Psoas muscle (tissue), 8 donors: ENCODE results near the gene TMEM8B. TPM values are rescaled to one million over a fixed set of nuclear protein-coding genes. Genes with fewer than 3 reads are reported as not detected.
"Not testable (repeated sequence)": the region's sequence is repeated elsewhere in the genome, so short reads cannot be mapped to it uniquely, and the experiment has no call there.

ENCODE experiments used
- ATAC-seq, 4 donors: fragments of 200-7000 bp; cut with Tn5 transposase; one replicate each; pipeline ENCODE4 v1.9.1; 2020; ENCODE audit warnings: moderate library complexity in 3 of 4, mild to moderate bottlenecking in 2 of 4
- DNase-seq, 2 donors: peaks; one replicate each; pipeline ENCODE4 v3.0.0-alpha.2; 2020
- H3K27ac ChIP-seq: fragments of 200-600 bp; one replicate; pipeline ENCODE4 v1.8.0; 2022
- H3K27me3 ChIP-seq, 3 donors: fragments of 200-600 bp in 1 of 3; one replicate each; pipeline versions ENCODE4 v1.6.1 to v1.8.0; 2013 to 2022; ENCODE audit warnings: low read length in 2 of 3, mild to moderate bottlenecking in 2 of 3, moderate library complexity in 1 of 3; ENCODE audit not compliant: insufficient read depth in 3 of 3
- H3K36me3 ChIP-seq, 2 donors: fragments of 200-600 bp in 1 of 2; one replicate each; pipeline versions ENCODE4 v1.6.1 to v1.8.0; 2013 to 2022; ENCODE audit warnings: low read depth in 1 of 2, mild to moderate bottlenecking in 1 of 2, moderate library complexity in 1 of 2; ENCODE audit not compliant: insufficient read depth in 1 of 2
- H3K4me1 ChIP-seq: fragments of 200-600 bp; one replicate; pipeline ENCODE4 v1.8.0; 2022
- H3K4me3 ChIP-seq: fragments of 200-600 bp; one replicate; pipeline ENCODE4 v1.8.0; 2022; ENCODE audit warnings: mild to moderate bottlenecking
- H3K9me3 ChIP-seq: fragments of 200-600 bp; one replicate; pipeline ENCODE4 v1.8.0; 2022
- CTCF ChIP-seq: fragments of 200-600 bp; IDR thresholded peaks from one replicate; pipeline ENCODE4 v1.8.0; 2022; ENCODE audit warnings: antibody characterized with exemption
- WGBS, 3 donors: extraction: QIAGEN DNeasy Blood & Tissue Kit; methylation state at CpG; one replicate each; pipeline versions ENCODE4 v1.1.6 to v1.1.7; 2013; 5-methylcytosine and 5-hydroxymethylcytosine counted together
- intact Hi-C, 2 donors: fragments of 100-400 bp; cut with DNase I; formaldehyde crosslinking; loops; one replicate each; pipeline versions ENCODE4 v1.11.0 to v1.14.2; 2022
- polyA plus RNA-seq, 3 donors: library from polyadenylated mRNA; stranded (reverse); fragments of 200-250 nt; gene quantifications; one replicate each; pipeline ENCODE4 v1.2.3, GENCODE V29; 2013
- total RNA-seq, 4 donors: library from RNA; stranded (reverse); fragmentation: NEBNext Ultra II Directional in 2 of 4; extraction: Animal tissue kit (Norgen Biotek cat#: 25700) in 2 of 4; gene quantifications; one replicate each; pipeline versions ENCODE4 v1.2.1 to v1.2.4, GENCODE V29; 2021 to 2023
- donor health status: healthy with polysubstance abuse.
- donor health status: DM: no; HTN: no; CAD: no; lungs with moderate emphysema.
- donor health status: Bipolar disorder and iron deficiency.
- donor health status: healthy.
- donor health status: DM: yes; HTN: yes; CAD: no.
- donor health status: DM: no; HTN: no; CAD: no.
- donor health status: DM: no; HTN: no; CAD: no.
- donor health status: DM: yes; HTN: yes; CAD: no.

The TMEM8B gene
- total and polyA plus RNA-seq, 7 donors = 2.8 to 18.5 (median 8.9) TPM

- H3K9me3 ChIP-seq = no peaks in the 10 kb centered on the region
- no peak for TF ChIP-seq CTCF
- ATAC-seq = no peak
- no peaks in the 10 kb centered on the region for H3K27me3 ChIP-seq
- DNase-seq = no peak
- peak overlapping the region; percentile 49 for H3K4me3 ChIP-seq
- H3K4me1 ChIP-seq = peaks cover 6% of the 10 kb centered on the region
- 73 to 76% (median 74%) methylated on average over 10 of the region's 10 CpGs for WGBS, 3 donors
- no peak overlapping the region for H3K27ac ChIP-seq
- intact Hi-C loops = no loop called here
- no peaks in the 10 kb centered on the region for H3K36me3 ChIP-seq
Observed at GRCh38 chr9:35912791-35913400, 83.9 kb downstream of the TMEM8B start.

- DNase-seq, H3K9me3 ChIP-seq, H3K4me3 ChIP-seq, ATAC-seq, intact Hi-C loops, H3K36me3 ChIP-seq, H3K4me1 ChIP-seq, H3K27ac ChIP-seq, H3K27me3 ChIP-seq: not testable (repeated sequence)
Observed at GRCh38 chr9:35913429-35913828, 84.4 kb downstream of the TMEM8B start.

GRCh38 chr9:35914301-35914807 lies 85.3 kb downstream of the TMEM8B start:
- intact Hi-C loops = no loop called here
- Histone ChIP-seq H3K4me1 (no peaks in the 10 kb centered on the region), H3K27ac (peak overlapping the region; percentile 54), H3K4me3 (no peak overlapping the region), H3K27me3 (no peaks in the 10 kb centered on the region), H3K9me3 (no peaks in the 10 kb centered on the region), H3K36me3 (no peaks in the 10 kb centered on the region)
- peak; percentile 47 to 70 (median 58) for ATAC-seq
- WGBS, 3 donors = 27 to 36% (median 31%) methylated on average over 9 of the region's 9 CpGs
- TF ChIP-seq CTCF = no peak
- peak; percentile 49 to 78 for DNase-seq

Other genes starting within 250 kb of the TMEM8B start
- gene TESK1, start 224.0 kb upstream of the TMEM8B start, total RNA-seq = 10 to 100 TPM; 44.4 to 81.0 (median 56.8) TPM
- gene TESK1, start 224.0 kb upstream of the TMEM8B start, polyA plus RNA-seq = 10 to 100 TPM; 59.4 to 73.6 (median 70.7) TPM
- under 1 TPM; 0.57 to 0.71 (median 0.64) TPM for gene CD72, start 210.8 kb upstream of the TMEM8B start, total RNA-seq
- 1 to 10 TPM in 1 of 3 donors, under 1 TPM in 2; 0.46 to 1.2 (median 0.68) TPM for gene CD72, start 210.8 kb upstream of the TMEM8B start, polyA plus RNA-seq
- under 1 TPM; 0.23 to 0.34 (median 0.28) TPM for gene SIT1, start 178.3 kb upstream of the TMEM8B start, total RNA-seq
- under 1 TPM in 2 of 3 donors, not detected in 1; 0.08 to 0.10 TPM for gene SIT1, start 178.3 kb upstream of the TMEM8B start, polyA plus RNA-seq
- gene RMRP, start 171.2 kb upstream of the TMEM8B start, total RNA-seq = over 10,000 TPM in 1 of 4 donors, 1,000 to 10,000 TPM in 3; 3,787 to 10,280 (median 6,744) TPM
- 10 to 100 TPM in 1 of 3 donors, not detected in 2; 26.8 TPM for gene RMRP, start 171.2 kb upstream of the TMEM8B start, polyA plus RNA-seq
- gene CCDC107, start 170.9 kb upstream of the TMEM8B start, total RNA-seq = 10 to 100 TPM; 15.4 to 39.4 (median 27.5) TPM
- gene CCDC107, start 170.9 kb upstream of the TMEM8B start, polyA plus RNA-seq = 10 to 100 TPM; 21.5 to 49.4 (median 36.3) TPM
- under 1 TPM in 3 of 4 donors, not detected in 1; 0.07 to 0.21 (median 0.10) TPM for gene ARHGEF39, start 164.0 kb upstream of the TMEM8B start, total RNA-seq
- under 1 TPM; 0.20 to 0.79 (median 0.29) TPM for gene ARHGEF39, start 164.0 kb upstream of the TMEM8B start, polyA plus RNA-seq
- gene CA9, start 155.3 kb upstream of the TMEM8B start, total RNA-seq = not detected
- gene CA9, start 155.3 kb upstream of the TMEM8B start, polyA plus RNA-seq = under 1 TPM; 0.03 to 0.49 (median 0.05) TPM
- gene TPM2, start 139.3 kb upstream of the TMEM8B start, total RNA-seq = over 10,000 TPM in 1 of 4 donors, 1,000 to 10,000 TPM in 3; 6,047 to 11,456 (median 7,939) TPM
- gene TPM2, start 139.3 kb upstream of the TMEM8B start, polyA plus RNA-seq = over 10,000 TPM in 2 of 3 donors, 1,000 to 10,000 TPM in 1; 6,654 to 16,334 (median 13,470) TPM
- gene TLN1, start 97.0 kb upstream of the TMEM8B start, total RNA-seq = 100 to 1,000 TPM; 146 to 212 (median 152) TPM
- gene TLN1, start 97.0 kb upstream of the TMEM8B start, polyA plus RNA-seq = 100 to 1,000 TPM in 1 of 3 donors, 10 to 100 TPM in 2; 88.2 to 320 (median 96.5) TPM
- 10 to 100 TPM; 16.1 to 22.4 (median 20.5) TPM for gene CREB3, start 96.6 kb upstream of the TMEM8B start, total RNA-seq
- gene CREB3, start 96.6 kb upstream of the TMEM8B start, polyA plus RNA-seq = 10 to 100 TPM; 20.9 to 55.1 (median 27.8) TPM
- 10 to 100 TPM; 36.1 to 83.6 (median 50.1) TPM for gene GBA2, start 80.0 kb upstream of the TMEM8B start, total RNA-seq
- 100 to 1,000 TPM in 1 of 3 donors, 10 to 100 TPM in 2; 47.0 to 107 (median 47.4) TPM for gene GBA2, start 80.0 kb upstream of the TMEM8B start, polyA plus RNA-seq
- gene RGP1, start 79.9 kb upstream of the TMEM8B start, total RNA-seq = 10 to 100 TPM; 32.3 to 51.0 (median 37.4) TPM
- 10 to 100 TPM; 10.7 to 34.6 (median 24.0) TPM for gene RGP1, start 79.9 kb upstream of the TMEM8B start, polyA plus RNA-seq
- not detected for gene MSMP, start 75.0 kb upstream of the TMEM8B start, total RNA-seq
- gene MSMP, start 75.0 kb upstream of the TMEM8B start, polyA plus RNA-seq = 1 to 10 TPM in 1 of 3 donors, under 1 TPM in 1, not detected in 1; 0.16 to 1.2 TPM
- 10 to 100 TPM; 14.7 to 28.4 (median 18.3) TPM for gene NPR2, start 37.6 kb upstream of the TMEM8B start, total RNA-seq
- gene NPR2, start 37.6 kb upstream of the TMEM8B start, polyA plus RNA-seq = 10 to 100 TPM in 1 of 3 donors, 1 to 10 TPM in 2; 8.7 to 27.2 (median 9.2) TPM
- 1 to 10 TPM in 1 of 4 donors, under 1 TPM in 3; 0.39 to 1.3 (median 0.94) TPM for gene SPAG8, start 17.0 kb upstream of the TMEM8B start, total RNA-seq
- gene SPAG8, start 17.0 kb upstream of the TMEM8B start, polyA plus RNA-seq = 1 to 10 TPM in 1 of 3 donors, under 1 TPM in 2; 0.25 to 1.2 (median 0.56) TPM
- 10 to 100 TPM; 36.5 to 53.9 (median 42.3) TPM for gene HINT2, start 14.2 kb upstream of the TMEM8B start, total RNA-seq
- gene HINT2, start 14.2 kb upstream of the TMEM8B start, polyA plus RNA-seq = 10 to 100 TPM; 43.8 to 64.7 (median 48.1) TPM
- not detected for gene FAM221B, start 496 bp upstream of the TMEM8B start, total RNA-seq
- not detected for gene FAM221B, start 496 bp upstream of the TMEM8B start, polyA plus RNA-seq
- gene OR13J1, start 41.2 kb downstream of the TMEM8B start, total RNA-seq = not detected
- gene OR13J1, start 41.2 kb downstream of the TMEM8B start, polyA plus RNA-seq = not detected
- gene HRCT1, start 77.0 kb downstream of the TMEM8B start, total RNA-seq = 1 to 10 TPM in 3 of 4 donors, under 1 TPM in 1; 0.95 to 4.9 (median 3.0) TPM
- 1 to 10 TPM in 2 of 3 donors, under 1 TPM in 1; 0.59 to 5.4 (median 1.6) TPM for gene HRCT1, start 77.0 kb downstream of the TMEM8B start, polyA plus RNA-seq
- gene SPAAR, start 80.3 kb downstream of the TMEM8B start, total RNA-seq = 1 to 10 TPM; 2.5 to 4.6 (median 4.0) TPM
- 1 to 10 TPM; 3.2 to 3.9 (median 3.6) TPM for gene SPAAR, start 80.3 kb downstream of the TMEM8B start, polyA plus RNA-seq
- gene OR2S2, start 128.9 kb downstream of the TMEM8B start, total RNA-seq = not detected
- not detected for gene OR2S2, start 128.9 kb downstream of the TMEM8B start, polyA plus RNA-seq
- 1 to 10 TPM; 2.0 to 8.0 (median 4.6) TPM for gene RECK, start 207.7 kb downstream of the TMEM8B start, total RNA-seq
- 1 to 10 TPM; 1.4 to 1.8 (median 1.5) TPM for gene RECK, start 207.7 kb downstream of the TMEM8B start, polyA plus RNA-seq